HG02759 (cell line): ENCODE results near the gene ZBTB2.
A peak's percentile ranks its signal among the peaks of the same experiment; 100 is the strongest.

Source experiments
- ATAC-seq: cut with Tn5 transposase; IDR thresholded peaks from one replicate; pipeline ENCODE4 v1.9.1; 2021; ENCODE audit warnings: mild to moderate bottlenecking, moderate library complexity; ENCODE audit not compliant: unreplicated experiment

The ZBTB2 gene, protein sequence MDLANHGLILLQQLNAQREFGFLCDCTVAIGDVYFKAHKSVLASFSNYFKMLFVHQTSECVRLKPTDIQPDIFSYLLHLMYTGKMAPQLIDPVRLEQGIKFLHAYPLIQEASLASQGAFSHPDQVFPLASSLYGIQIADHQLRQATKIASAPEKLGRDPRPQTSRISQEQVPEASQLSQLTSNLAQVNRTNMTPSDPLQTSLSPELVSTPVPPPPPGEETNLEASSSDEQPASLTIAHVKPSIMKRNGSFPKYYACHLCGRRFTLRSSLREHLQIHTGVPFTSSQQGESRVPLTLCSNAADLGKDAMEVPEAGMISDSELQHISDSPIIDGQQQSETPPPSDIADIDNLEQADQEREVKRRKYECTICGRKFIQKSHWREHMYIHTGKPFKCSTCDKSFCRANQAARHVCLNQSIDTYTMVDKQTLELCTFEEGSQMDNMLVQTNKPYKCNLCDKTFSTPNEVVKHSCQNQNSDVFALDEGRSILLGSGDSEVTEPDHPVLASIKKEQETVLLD

GRCh38 chr6:151391471-151392413 lies at the start of gene ZBTB2:
Gene ZBTB2 (minus strand): TSS chr6:151391559. CDS start chr6:151373637, 17,922 bp downstream.
- ATAC-seq: peak; percentile 6

DNA sequence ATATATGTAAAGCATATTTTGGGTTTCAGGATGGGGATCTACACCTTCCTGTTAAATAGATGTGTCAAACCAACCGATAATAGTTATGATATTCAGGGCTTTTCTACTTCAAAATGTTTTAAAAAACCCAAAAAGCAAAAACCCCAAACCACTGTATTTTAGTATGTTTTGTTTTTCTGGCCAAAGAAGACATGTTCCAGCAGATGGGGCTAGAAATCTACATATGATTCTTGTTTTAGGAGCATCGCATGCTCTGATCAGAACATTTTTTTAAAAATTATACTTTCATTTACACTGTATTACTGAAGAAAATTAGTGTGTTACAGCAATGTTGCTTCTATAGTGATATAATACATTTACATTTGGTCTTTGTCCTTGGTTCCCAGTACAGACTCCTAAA lies 49.6 kb upstream of the ZBTB2 start:
- peak; percentile 40 for ATAC-seq

- ATAC-seq: peak; percentile 52
Measured at GRCh38 chr6:151440498-151440897, 49.1 kb upstream of the ZBTB2 start.

DNA sequence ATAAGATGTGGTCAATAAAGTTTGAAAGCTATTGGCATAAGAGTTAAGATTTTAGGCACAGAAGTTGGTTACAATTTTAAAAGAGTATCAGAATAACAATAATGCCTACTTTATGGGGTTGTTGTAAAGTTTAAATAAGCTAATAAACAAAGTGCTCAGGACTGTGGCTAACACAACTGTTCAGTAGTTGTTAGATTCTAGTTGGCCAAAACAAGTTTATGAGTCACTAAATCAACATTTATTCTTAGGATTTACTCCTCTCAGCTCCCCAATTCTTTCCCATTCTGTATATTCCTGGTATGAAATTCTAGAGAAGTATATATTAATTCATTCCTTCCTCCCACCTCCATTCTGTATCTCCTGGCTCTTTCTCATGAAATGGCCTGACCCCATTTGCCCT lies 46.0 kb upstream of the ZBTB2 start:
- ATAC-seq: no peak

GRCh38 chr6:151436802-151437201 lies 45.4 kb upstream of the ZBTB2 start:
- ATAC-seq: no peak

DNA sequence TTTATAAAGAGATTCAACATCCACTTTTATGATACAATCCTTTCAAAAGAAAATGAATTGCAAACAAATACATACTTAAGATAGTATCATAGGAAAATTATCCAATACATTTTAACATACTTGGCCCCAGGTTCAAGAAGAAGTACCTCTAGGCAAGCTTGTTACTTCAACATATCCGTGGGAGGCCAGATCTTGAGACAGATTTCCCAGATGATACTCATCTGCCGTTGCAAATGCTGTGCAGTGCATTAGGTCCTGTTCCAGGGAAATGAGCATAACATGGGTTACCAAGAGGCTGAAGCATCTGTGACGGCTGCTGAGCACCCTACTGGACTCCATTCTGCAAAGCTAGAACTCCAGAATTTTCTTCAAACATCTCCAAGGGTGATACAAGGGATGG lies 44.9 kb upstream of the ZBTB2 start:
- ATAC-seq: no peak

DNA sequence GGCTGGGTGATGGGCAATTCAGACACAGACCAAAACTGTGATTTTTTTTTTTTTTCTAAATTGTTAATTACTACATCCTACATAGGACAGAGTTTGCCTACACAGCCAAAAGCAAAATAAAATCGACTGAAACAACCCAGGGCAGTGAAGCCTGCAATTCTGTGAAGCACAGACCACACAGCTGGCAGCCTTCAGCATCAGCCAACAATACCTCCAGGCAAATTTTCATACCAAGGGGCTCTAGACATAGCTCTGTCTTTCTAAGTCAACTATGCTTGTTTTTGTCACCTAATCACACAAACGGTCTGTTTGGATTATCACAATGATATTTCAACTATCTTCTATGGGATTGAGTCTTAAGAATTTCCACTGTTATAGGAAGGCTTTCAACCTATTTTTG lies 43.0 kb upstream of the ZBTB2 start:
- ATAC-seq: peak; percentile 79

GRCh38 chr6:151432651-151433050 lies 41.3 kb upstream of the ZBTB2 start:
- no peak for ATAC-seq

GRCh38 chr6:151431337-151431736 lies 40.0 kb upstream of the ZBTB2 start:
- ATAC-seq: no peak

DNA sequence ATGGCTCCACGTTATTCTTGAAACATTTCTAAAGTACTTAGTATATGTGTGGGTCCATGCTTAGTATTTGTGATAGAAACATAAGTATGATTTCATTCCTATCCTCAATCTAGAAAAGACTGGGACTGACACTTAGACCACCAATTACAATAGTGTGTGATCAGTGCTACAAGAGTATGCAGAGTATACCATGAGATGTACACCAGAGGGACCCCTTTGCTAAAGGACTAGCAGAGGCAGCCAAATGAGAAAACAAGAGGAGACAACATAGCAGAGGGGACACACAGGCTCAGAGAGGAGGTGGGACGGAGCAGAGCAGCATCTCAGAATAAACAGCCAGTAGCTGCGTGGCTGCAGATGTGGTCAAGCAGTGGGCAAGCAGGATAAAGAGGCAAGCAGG lies 39.5 kb upstream of the ZBTB2 start:
- ATAC-seq: no peak

DNA sequence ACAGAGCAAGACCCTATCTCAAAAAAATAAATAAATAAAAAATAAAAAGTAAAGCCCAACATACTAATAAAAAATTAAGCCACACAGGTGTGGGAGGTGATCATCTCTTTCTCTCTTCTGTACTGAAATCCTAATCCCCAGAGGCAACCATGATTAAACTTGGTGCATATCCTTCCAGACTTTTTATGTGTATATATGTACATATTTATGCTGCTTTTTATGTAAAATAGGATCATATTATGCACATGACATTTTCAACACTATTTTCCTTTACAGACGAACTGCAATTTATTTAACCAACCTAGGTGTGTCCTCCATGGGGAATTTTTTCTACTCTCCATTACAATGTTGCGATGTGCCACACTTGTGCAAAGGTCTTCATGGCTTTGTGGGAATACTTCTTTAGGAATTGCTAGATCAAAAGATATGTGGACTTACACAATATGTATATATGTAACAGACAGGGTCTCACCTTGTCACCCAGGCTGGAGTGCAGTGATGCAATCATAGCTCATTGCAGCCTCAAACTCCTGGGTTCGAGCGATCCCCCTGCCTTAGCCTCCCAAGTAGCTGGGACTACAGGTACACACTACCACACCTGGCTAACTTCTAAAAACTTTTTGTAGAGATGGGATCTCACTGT lies 36.9 kb upstream of the ZBTB2 start:
- ATAC-seq: no peak

DNA sequence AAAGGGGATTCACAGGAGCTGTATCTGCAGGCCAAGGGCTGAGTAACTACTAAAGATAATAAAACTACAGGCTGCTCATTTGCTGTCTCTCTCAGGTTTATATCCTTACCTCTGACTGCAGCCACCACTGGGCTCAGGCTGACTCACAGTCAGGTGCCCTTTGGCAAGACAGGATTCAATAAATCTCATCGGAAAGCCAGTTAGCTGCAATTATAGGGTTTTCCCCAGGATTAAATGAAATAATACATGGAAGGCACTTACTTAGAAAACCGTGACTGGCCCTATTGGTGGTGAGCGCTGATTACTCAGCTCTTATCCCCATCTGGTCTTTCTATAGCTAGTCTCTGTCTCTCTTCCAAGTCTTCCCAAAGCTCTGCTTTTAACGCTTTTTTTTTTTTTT lies 34.2 kb upstream of the ZBTB2 start:
- ATAC-seq: no peak

GRCh38 chr6:151422981-151423380 lies 31.6 kb upstream of the ZBTB2 start:
- ATAC-seq: no peak

GRCh38 chr6:151417477-151417876 lies 26.1 kb upstream of the ZBTB2 start:
- no peak for ATAC-seq

DNA sequence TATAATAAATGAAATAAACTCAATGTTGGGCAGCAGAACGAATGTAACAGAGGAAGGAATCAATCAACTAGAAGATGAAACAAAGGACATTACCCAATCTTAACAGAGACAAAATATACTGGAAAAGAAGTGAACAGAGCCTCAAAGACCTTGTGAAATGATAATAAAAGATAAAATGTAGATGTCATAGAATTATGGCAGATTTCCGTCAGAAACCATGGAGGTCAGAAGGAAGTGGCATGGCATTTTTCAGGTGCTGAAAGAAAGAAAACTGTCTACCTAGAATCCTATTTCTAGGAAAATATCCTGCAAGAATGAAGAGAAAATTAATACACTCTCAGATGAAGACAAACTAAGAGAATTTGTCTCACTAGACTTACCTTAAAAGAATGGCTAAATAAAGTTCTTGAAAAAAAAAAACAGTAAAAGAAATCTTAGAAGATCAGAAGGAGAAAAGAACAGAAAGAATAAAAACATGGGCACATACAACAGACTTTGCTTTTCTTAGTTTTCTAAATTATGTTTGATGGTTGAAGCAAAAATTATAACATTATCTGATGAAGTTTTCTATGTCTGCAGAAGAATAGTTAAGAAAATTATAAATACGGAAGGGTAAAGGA lies 23.4 kb upstream of the ZBTB2 start:
- no peak for ATAC-seq

- ATAC-seq: no peak
Measured at GRCh38 chr6:151413372-151414145, 22.2 kb upstream of the ZBTB2 start.

GRCh38 chr6:151412909-151413308 lies 21.6 kb upstream of the ZBTB2 start:
- ATAC-seq: no peak

DNA sequence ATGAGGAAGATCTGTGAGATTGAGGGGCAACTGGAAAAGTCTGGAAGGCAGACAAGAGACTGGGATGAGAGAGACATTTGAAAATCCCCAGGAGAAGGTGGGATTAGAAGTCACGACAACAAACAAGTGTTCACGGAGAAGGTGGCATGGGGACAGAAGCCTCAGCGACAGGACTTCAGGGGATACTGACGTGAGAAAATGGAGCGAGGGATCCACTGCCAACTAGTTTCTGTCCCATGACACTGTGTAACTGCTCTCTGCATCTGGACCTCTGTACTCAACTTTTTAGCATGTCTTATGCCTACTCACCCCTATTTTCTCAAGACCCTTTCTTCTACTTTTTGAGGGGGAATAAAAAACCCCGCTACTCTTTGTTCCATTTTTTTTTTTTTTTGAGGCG lies 18.3 kb upstream of the ZBTB2 start:
- ATAC-seq: no peak

- ATAC-seq: peak; percentile 74
Measured at GRCh38 chr6:151409260-151409659, 17.9 kb upstream of the ZBTB2 start.

DNA sequence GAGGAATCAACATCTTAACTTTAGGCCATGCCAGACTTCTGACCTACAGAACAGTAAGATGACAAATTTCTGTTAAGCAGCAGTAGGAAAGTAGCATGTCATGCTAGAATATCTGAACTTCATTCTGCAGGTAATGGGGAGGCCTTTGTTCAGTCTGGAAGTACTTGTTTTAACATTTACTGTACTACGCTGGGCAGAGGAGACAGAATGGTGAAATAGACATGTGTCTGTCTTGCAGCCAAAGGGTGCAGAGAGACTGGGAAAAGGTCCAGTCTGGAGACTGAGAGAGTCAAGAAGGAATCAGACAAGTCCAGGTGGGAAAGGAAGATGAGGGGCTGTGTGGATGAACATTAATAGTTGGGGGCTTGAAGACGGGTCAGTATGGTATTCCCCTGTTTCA lies 17.5 kb upstream of the ZBTB2 start:
- peak; percentile 6 for ATAC-seq
